GM12865 (cell line): ENCODE results near the gene TPSD1.

ENCODE experiments used
- DNase-seq: peaks from one replicate; pipeline ENCODE4 v3.0.0; 2010; ENCODE audit warnings: low read depth
- H3K4me3 ChIP-seq: 2 replicates; pipeline ENCODE4 v1.5.1; 2011; ENCODE audit warnings: mild to moderate bottlenecking, low read depth, low read length, control low read depth
- CTCF ChIP-seq: IDR thresholded peaks from 2 replicates; pipeline ENCODE4 v1.5.1; 2011; ENCODE audit warnings: low read length, control low read depth, low read depth, inconsistent platforms; ENCODE audit not compliant: insufficient read depth; ENCODE audit errors: missing control alignments

The TPSD1 gene

GRCh38 chr16:1258906-1259759, 3.3 kb downstream of the TPSD1 start:
- no peak overlapping the region for H3K4me3 ChIP-seq
- DNase-seq, result no peak
- TF ChIP-seq CTCF, result no peak

- no peak for DNase-seq
- no peak for TF ChIP-seq CTCF
- no peak overlapping the region for H3K4me3 ChIP-seq
Observed at GRCh38 chr16:1259760-1260068, 3.8 kb downstream of the TPSD1 start.

GRCh38 chr16:1260101-1260680, 4.3 kb downstream of the TPSD1 start:
- no peak for DNase-seq
- H3K4me3 ChIP-seq, result no peak overlapping the region
- TF ChIP-seq CTCF, result no peak

- DNase-seq, result no peak
- TF ChIP-seq CTCF, result no peak
- no peak overlapping the region for H3K4me3 ChIP-seq
Observed at GRCh38 chr16:1261131-1261892, 5.4 kb downstream of the TPSD1 start.

GRCh38 chr16:1262210-1262845, 6.5 kb downstream of the TPSD1 start:
- TF ChIP-seq CTCF, result no peak
- DNase-seq, result no peak

GRCh38 chr16:1262846-1263221, 7.0 kb downstream of the TPSD1 start:
- no peak overlapping the region for H3K4me3 ChIP-seq
- DNase-seq, result no peak
- no peak for TF ChIP-seq CTCF

More at GRCh38 chr16:1262210-1262845, 6.5 kb downstream of the TPSD1 start:
- no peak overlapping the region for H3K4me3 ChIP-seq
